Mucosa of descending colon (tissue), 3 donors: Measurements from ENCODE around the gene CUL4A. TPM values are rescaled to one million over a fixed set of nuclear protein-coding genes. Genes with fewer than 3 reads are reported as not detected.

Experiments used
- ATAC-seq: fragments of 200-7000 bp; cut with Tn5 transposase; one replicate; pipeline ENCODE4 v1.9.1; 2020; ENCODE audit warnings: mild to moderate bottlenecking, moderate library complexity
- DNase-seq, 3 donors: peaks; one replicate each; pipeline ENCODE4 v3.0.0-alpha.2; 2020
- H3K36me3 ChIP-seq: fragments of 200-600 bp; one replicate; pipeline ENCODE4 v1.8.0; 2021; ENCODE audit warnings: low read depth, mild to moderate bottlenecking
- H3K4me1 ChIP-seq: fragments of 200-600 bp; one replicate; pipeline ENCODE4 v1.8.0; 2021; ENCODE audit warnings: low read depth, mild to moderate bottlenecking
- H3K4me3 ChIP-seq: fragments of 200-600 bp; one replicate; pipeline ENCODE4 v1.8.0; 2021; ENCODE audit warnings: mild to moderate bottlenecking
- H3K9me3 ChIP-seq: fragments of 200-600 bp; one replicate; pipeline ENCODE4 v1.8.0; 2021; ENCODE audit warnings: mild to moderate bottlenecking
- intact Hi-C, 2 donors: fragments of 100-400 bp; cut with DNase I in 1 of 2; cut with micrococcal nuclease in 1 of 2; formaldehyde crosslinking; loops; one replicate each; pipeline versions ENCODE4 v1.11.0 to v1.11.1; 2022; cut with DNase I, micrococcal nuclease
- total RNA-seq, 3 donors: library from RNA; stranded (reverse); fragmentation: NEBNext Ultra II Directional in 2 of 3; extraction: Animal tissue kit (Norgen Biotek cat#: 25700) in 2 of 3; gene quantifications; one replicate each; pipeline versions ENCODE4 v1.2.1 to v1.2.4, GENCODE V29; 2021 to 2023
- TF ChIP-seq, protein P1 (sequence below): fragments of 200-600 bp; IDR thresholded peaks from one replicate; pipeline ENCODE4 v1.8.0; 2022; ENCODE audit warnings: antibody characterized with exemption, mild to moderate bottlenecking
- donor health status: DM: no; HTN: no; CAD: no; lungs with moderate emphysema.
- donor health status: DM: no; HTN: no; CAD: no.
- donor health status: DM: no; HTN: yes; CAD: no.

CUL4A gene
- total RNA-seq, 3 donors from 2014 or later, result 57.2 to 71.8 (median 59.8) TPM

DNA sequence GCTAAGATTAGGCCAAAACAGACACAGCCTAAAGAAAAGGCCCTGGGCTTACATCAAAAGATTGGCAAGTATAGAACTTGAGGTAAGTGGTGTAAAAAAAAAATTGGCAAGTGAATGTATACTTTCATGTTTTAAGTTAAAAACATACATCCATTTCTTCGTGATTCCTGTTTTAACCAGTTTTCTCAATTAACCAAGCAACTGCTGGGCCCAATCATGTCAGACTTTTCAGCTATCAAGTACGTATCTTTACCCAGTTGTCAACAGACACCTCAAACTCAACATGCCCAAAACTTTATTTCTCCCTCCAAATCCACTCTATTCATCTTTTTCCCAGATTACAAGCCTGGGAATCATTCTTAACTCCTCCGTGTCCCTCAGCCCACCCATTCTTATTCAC lies 2.0 kb upstream of the CUL4A start:
- Histone ChIP-seq H3K9me3 (no peaks in the 10 kb centered on the region), H3K4me1 (peaks cover 20% of the 10 kb centered on the region), H3K36me3 (no peaks in the 10 kb centered on the region), H3K4me3 (no peak overlapping the region)
- TF ChIP-seq, protein P1, sequence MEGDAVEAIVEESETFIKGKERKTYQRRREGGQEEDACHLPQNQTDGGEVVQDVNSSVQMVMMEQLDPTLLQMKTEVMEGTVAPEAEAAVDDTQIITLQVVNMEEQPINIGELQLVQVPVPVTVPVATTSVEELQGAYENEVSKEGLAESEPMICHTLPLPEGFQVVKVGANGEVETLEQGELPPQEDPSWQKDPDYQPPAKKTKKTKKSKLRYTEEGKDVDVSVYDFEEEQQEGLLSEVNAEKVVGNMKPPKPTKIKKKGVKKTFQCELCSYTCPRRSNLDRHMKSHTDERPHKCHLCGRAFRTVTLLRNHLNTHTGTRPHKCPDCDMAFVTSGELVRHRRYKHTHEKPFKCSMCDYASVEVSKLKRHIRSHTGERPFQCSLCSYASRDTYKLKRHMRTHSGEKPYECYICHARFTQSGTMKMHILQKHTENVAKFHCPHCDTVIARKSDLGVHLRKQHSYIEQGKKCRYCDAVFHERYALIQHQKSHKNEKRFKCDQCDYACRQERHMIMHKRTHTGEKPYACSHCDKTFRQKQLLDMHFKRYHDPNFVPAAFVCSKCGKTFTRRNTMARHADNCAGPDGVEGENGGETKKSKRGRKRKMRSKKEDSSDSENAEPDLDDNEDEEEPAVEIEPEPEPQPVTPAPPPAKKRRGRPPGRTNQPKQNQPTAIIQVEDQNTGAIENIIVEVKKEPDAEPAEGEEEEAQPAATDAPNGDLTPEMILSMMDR, result no peak
- intact Hi-C loops, result no loop called here
- no peak for DNase-seq
- no peak for ATAC-seq

DNA sequence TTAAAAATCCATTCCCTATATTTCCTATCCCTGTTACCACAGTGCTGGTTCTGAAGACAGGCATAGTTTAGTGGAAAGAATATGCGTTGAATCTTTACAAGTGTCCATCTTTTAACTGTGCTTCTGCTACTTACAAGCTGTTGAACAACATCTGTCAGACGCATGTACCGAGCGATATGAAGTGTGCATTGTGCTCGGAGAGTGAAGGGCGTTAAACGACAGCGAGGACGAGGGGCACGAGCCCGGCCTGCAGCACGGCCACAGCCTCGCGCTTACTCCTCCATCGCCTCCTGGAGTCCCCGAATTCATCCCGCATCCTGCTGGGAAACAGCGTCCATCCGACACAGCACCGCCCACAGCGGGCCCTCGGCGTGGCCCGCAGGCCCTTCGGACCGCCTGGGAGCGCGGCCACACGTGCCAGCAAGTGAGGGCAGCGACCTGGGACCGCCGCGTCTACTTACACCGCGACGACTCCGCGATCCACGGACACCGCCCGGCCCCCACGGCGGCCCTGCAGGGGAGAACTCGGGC lies 1.5 kb upstream of the CUL4A start:
- ATAC-seq, result peak; percentile 43
- intact Hi-C loops, result no loop called here
- peaks cover 20% of the 10 kb centered on the region for H3K4me1 ChIP-seq
- TF ChIP-seq, protein P1, result no peak
- no peaks in the 10 kb centered on the region for H3K9me3 ChIP-seq
- H3K36me3 ChIP-seq, result no peaks in the 10 kb centered on the region
- peak overlapping the region; percentile 93 for H3K4me3 ChIP-seq
- peak; percentile 38 to 72 (median 65) for DNase-seq

DNA sequence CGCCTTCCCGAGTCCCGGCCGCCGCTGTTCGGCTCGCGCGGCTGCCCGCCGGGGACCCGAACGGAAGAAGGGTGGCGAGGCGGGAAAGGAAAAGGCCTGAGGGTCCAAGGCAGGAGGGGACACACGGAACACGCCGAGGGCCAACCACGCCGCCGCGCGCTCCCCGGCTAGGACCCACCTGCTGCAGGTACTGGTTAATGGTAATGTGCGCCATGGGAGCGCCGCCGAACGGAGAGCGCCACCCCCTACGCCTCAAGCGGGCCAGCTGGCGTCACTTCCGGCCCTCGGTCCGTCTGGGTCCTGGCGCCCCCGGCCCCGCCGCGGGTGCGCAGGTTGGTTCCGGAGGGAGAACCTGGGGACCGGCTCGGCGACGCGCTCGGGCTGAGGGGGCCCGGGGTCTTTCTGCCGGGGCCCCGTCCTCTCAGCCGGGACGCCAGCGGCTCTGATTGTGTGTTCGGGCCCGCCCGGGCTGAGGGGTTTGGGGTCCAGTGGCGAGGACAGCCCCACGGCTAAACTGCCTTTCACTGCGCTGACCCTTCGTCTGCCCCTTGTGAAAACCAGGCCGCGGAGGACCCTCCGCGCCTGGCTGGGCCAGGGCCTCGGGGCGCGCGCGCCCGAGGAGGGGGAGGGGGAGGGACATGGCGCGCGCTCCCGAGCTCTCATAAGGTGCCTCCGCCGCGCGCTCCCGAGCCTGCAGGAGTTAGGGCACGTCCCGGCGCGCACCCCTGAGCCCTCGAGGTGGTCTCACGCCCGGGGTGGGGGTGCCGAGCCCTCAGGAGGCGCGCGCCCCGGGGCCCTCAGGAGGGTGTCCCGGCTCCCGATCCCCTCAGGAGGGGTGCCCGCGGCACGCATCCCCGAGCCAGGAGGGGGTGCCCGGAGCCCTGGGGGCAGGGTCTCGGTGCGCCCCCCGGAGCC lies 735 bp upstream of the CUL4A start, which contains the start of gene PCID2:
Gene PCID2 (minus strand): TSS at position 249 of the 915 bp plus-strand sequence. CDS start 35 bp downstream, at position 214.
- TF ChIP-seq, protein P1, result no peak
- intact Hi-C loops, result no loop called here
- H3K9me3 ChIP-seq, result no peaks in the 10 kb centered on the region
- ATAC-seq, result peak; percentile 93
- DNase-seq, result peak; percentile 90 to 94 (median 94)
- H3K4me3 ChIP-seq, result peak within 1 kb of the TSS; percentile 93
- H3K4me1 ChIP-seq, result peaks cover 20% of the 10 kb centered on the region
- no peaks in the 10 kb centered on the region for H3K36me3 ChIP-seq

DNA sequence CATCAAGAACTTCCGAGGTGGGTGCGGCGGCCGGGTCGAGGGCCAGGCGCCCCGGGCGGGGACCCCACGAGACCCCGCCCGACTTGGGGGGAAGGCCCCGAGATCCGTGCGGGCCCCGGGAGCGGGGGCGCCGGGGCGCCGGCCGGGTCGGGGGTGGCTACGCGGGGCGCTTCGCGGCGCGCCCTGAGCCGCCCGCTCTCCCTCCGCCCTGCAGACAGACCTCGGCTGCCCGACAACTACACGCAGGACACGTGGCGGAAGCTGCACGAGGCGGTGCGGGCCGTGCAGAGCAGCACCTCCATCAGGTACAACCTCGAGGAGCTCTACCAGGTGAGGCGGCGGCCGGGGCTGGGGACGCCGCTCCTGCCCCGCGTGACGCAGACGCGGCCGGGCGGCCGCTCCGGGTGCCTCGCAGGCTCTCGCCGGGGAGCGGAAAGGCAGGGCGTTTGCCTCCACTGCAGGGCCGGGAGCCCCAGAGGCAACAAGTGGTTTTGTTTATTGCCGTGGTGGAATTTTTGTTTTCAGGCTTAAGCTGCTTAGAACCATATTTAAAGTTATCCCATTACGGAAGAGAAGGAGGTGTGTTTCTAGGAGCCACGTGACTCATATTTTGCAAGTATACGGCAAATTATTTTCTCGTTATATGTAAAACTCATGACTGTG lies 477 bp downstream of the CUL4A start:
- Histone ChIP-seq H3K4me3 (peak overlapping the region; percentile 93), H3K4me1 (peaks cover 20% of the 10 kb centered on the region), H3K36me3 (no peaks in the 10 kb centered on the region)

DNA sequence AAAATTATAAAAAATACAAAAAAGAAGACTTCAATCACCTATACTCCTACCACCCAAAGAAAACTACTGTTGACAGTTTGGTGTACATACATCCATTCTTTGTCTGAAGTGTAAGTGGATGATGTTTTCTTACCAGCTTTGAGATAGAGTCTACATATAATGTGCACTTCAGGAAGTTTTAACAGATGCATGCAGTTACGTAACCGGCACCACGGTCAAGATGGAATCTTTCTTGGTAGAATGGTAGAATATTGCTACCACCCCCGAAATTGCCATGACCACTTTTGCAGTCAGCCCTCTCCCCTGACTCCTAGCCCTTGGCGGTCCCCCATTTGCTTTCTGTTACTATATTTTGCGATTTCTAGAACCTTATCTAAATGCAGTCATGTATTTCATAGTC lies 1.4 kb downstream of the CUL4A start:
- no peaks in the 10 kb centered on the region for H3K9me3 ChIP-seq
- no peaks in the 10 kb centered on the region for H3K36me3 ChIP-seq
- peaks cover 20% of the 10 kb centered on the region for H3K4me1 ChIP-seq
- intact Hi-C loops, result no loop called here
- no peak for DNase-seq
- TF ChIP-seq, protein P1, result no peak
- no peak overlapping the region for H3K4me3 ChIP-seq
- no peak for ATAC-seq

More for the DNA sequence above, 477 bp downstream of the CUL4A start:
- peak; percentile 72 to 89 (median 82) for DNase-seq
- H3K9me3 ChIP-seq, result no peaks in the 10 kb centered on the region
- ATAC-seq, result peak; percentile 57
- intact Hi-C loops, result no loop called here
- TF ChIP-seq, protein P1, result no peak
